Measurements from ENCODE around the gene RMND5B. TPM values are rescaled to one million over a fixed set of nuclear protein-coding genes. Genes with fewer than 3 reads are reported as not detected.

The RMND5B gene
- total and polyA plus RNA-seq, 2 of the 13 experiments (the other 11 are each of a cell fraction or from before 2014, with no cell fraction given): 18.6 to 20.4 TPM

- H3K27ac ChIP-seq (ENCODE audit: extremely low read length, insufficient read depth, low read length): no peak overlapping the region
- 35% methylated on average over 7 of the region's 7 CpGs for WGBS (ENCODE audit: low lambda C conversion rate)
- ChIA-PET CTCF (ENCODE audit: low intra/inter-chr PET ratio, low total read pairs) (no interaction called here), POLR2A (no interaction called here)
- H3K27me3 ChIP-seq (ENCODE audit: control insufficient read depth in 1 of 2, insufficient read depth in 2 of 2, low read length in 2 of 2): peaks cover 0 to 23% of the 10 kb centered on the region in 2 experiments; a peak in 3 of 5 replicates
- no peak overlapping the region for H3K4me2 ChIP-seq (ENCODE audit: low read depth, low read length)
- H3K9me3 ChIP-seq (ENCODE audit: low read length): no peaks in the 10 kb centered on the region
- intact Hi-C loops (cut with micrococcal nuclease; ENCODE audit: unreplicated experiment): no loop called here
- FAIRE-seq: no peak
- ATAC-seq: peak; percentile 33; the same call in 1 of the 3 replicates
- H3K4me3 ChIP-seq (replicated peaks in 1 of 3; ENCODE audit: insufficient read depth in 1 of 3, low read depth in 2 of 3, low read length in 3 of 3): no peak overlapping the region
- H2AFZ ChIP-seq (ENCODE audit: low read length): no peak overlapping the region
- H3K4me1 ChIP-seq (ENCODE audit: insufficient read depth, low read length): peaks cover 12% of the 10 kb centered on the region
- TF ChIP-seq DNMT1 (CRISPR knock-in tag; IDR thresholded peaks at IDR 0.05) (no peak), ZNF362 (CRISPR knock-in tag; IDR thresholded peaks at IDR 0.05; ENCODE audit: borderline replicate concordance) (no peak), ARNT (IDR thresholded peaks at IDR 0.05) (no peak), MTERF4 (CRISPR knock-in tag; IDR thresholded peaks at IDR 0.05) (no peak), ZNF260 (CRISPR knock-in tag; IDR thresholded peaks at IDR 0.05; ENCODE audit: borderline replicate concordance, low read depth) (no peak), ARHGAP35 (CRISPR knock-in tag; IDR thresholded peaks at IDR 0.05; ENCODE audit: borderline replicate concordance) (no peak), ZBTB39 (CRISPR knock-in tag; IDR thresholded peaks at IDR 0.05) (no peak), ZNF543 (CRISPR knock-in tag; IDR thresholded peaks at IDR 0.05) (no peak), KDM4B (CRISPR knock-in tag; IDR thresholded peaks at IDR 0.05) (no peak)
- no peaks in the 10 kb centered on the region for H3K36me3 ChIP-seq (replicated peaks in 1 of 2; ENCODE audit: control insufficient read depth in 1 of 2, insufficient read depth in 2 of 2, low read length in 2 of 2)
- DNase-seq (ENCODE audit: low spot score): no peak
- in situ Hi-C loops (cut with HindIII; ENCODE audit: extremely low pct_ligation_motif_present, low pct_unique_long_range_greater_than_20kb): no loop called here
- H4K20me1 ChIP-seq (ENCODE audit: insufficient read depth, low read length): no peaks in the 10 kb centered on the region
- no peak overlapping the region for H3K9ac ChIP-seq (ENCODE audit: insufficient read depth, low read depth, low read length)
- no TSS peak for BruUV-seq (replicated peaks)
- no peaks in the 10 kb centered on the region for H3K79me2 ChIP-seq (ENCODE audit: insufficient read depth, low read length)
Observed at GRCh38 chr5:178194026-178194425, 63.2 kb downstream of the RMND5B start.

Measured in HepG2 (cell line).